Hematopoietic multipotent progenitor cell treated with erythropoietin and hydrocortisone succinate and interleukin-3 and kit ligand, for 17 days (in vitro differentiated cells): ENCODE results near the gene NPAS2.
A peak's percentile ranks its signal among the peaks of the same experiment; 100 is the strongest.

Source experiments
- DNase-seq: peaks from one replicate; pipeline ENCODE4 v3.0.0-alpha.2; 2015; ENCODE audit warnings: low spot score

NPAS2 gene

GRCh38 chr2:100991404-100991773 lies 171.4 kb downstream of the NPAS2 start:
- no peak for DNase-seq

- DNase-seq = no peak
Measured at GRCh38 chr2:100992262-100992661, 172.3 kb downstream of the NPAS2 start.

DNA sequence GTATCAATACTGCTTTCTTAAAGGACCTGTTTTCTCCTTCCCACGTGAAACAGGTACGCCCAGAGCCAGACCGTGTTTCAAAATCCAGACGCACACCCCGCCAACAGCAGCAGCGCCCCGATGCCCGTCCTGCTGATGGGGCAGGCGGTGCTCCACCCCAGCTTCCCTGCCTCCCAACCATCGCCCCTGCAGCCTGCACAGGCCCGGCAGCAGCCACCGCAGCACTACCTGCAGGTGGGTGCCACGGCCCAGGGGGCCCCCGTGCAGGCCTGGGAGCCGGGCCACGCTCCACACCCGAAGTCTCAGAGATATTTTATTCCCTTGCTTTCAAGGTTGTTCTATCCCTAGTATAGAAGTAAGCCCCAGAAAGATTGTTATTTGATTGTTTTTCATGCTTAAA lies 173.4 kb downstream of the NPAS2 start:
- no peak for DNase-seq

GRCh38 chr2:100995309-100996075 lies 175.6 kb downstream of the NPAS2 start:
- DNase-seq = no peak

DNA sequence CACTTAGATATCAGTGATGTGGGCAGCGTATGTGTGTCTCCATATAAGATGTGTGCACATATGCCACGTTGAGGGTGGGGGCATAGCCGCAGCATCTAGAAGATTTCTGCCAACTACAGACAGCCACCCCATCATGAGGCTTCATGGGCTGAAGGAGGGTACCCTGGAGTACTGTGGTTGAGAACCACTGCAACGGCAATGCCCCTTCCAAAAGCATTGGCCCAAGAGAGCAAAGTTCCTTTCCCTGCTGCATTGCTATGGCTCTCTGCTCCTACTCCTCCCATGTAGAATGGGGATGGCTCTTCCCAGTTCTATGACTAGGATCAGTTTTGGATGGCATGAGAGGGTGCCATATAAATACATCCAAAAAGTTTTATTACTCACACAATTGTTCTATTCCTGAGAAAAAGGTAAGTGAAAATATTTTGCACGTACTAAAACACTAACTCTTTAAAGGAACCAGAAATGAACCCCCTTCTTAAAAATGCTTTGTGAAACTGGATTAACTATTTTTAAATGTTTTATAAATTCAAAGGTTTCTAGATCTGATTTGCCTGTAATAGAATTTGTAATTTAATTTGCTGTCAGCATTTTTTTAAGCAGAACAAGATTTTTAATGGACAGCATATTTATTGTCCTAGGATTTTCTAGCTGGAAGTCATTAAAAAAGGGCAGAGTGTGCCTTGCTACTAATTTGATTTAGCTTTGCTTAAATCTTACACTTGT lies 177.7 kb downstream of the NPAS2 start:
- DNase-seq = no peak

GRCh38 chr2:100998235-100998573 lies 178.3 kb downstream of the NPAS2 start:
- no peak for DNase-seq

- DNase-seq = no peak
Measured at GRCh38 chr2:100999995-101000394, 180.1 kb downstream of the NPAS2 start.

DNA sequence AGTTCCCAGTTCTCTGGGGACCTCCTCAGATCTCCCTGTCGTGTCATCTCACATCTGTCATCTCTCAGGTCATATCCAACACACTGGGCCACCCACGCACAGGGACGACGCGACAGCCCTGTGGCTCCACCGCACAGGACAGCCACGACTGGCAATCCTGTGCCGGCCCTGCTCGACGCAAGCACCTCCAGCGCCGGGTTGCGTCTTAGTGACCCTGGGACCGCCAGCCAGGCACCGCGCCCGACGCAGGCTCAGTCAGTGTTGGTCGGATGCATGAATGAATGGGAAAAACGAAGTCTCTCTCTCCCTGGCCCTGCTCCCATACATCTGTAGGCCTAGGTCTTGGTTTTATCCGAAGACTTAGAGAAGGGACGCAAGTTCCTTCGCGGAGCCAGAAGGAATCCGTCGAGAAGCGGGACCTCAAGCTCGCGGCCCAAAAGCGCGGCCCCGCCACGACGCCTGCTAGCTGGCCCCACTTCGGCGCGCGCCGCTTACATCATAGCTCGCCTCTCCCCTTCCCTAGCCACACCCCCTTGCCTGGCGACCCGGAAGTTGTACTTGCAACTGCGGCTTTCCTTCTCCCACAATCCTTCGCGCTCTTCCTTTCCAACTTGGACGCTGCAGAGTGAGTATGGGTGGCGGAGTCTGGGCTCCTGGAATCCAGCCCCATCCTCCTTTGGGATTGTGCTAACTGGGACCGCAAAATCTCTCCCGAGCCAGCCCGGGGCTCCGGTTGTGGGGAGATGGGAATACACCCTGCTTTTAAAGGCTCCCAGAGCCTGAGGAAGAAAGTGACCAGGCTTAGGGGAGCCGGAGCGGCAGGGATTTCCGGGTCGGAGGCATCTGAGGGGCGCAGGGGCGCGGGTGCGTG lies 182.0 kb downstream of the NPAS2 start, which contains the start of gene RPL31:
RPL31 (plus strand) TSS at position 599 of the 871 bp plus-strand sequence. CDS start 413 bp downstream, outside the sequence.
- DNase-seq = peak; percentile 91

DNA sequence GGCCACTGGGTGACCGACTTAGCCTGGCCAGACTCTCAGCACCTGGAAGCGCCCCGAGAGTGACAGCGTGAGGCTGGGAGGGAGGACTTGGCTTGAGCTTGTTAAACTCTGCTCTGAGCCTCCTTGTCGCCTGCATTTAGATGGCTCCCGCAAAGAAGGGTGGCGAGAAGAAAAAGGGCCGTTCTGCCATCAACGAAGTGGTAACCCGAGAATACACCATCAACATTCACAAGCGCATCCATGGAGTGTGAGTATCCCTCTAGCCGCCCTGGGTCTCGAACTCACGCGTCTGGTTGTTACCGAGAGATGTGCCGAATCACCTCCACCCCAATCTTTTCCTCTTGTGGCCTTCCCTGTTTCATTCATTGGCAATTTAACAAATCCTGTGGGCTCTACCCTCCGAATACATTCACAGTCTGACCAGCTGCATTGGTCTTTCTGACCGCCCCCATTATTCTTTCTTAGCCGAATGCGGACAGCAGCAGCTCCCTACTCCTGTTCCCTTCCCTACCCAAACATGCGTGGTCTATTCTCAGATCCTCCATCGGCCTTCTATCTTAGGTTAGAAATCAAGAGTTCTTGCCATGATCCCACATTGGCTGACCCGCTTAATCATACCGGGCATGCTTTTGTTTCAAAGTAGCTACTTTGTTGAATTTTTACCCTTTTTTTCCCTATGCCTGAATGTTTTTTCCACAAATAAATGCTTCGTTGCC lies 182.8 kb downstream of the NPAS2 start:
- DNase-seq = no peak

DNA sequence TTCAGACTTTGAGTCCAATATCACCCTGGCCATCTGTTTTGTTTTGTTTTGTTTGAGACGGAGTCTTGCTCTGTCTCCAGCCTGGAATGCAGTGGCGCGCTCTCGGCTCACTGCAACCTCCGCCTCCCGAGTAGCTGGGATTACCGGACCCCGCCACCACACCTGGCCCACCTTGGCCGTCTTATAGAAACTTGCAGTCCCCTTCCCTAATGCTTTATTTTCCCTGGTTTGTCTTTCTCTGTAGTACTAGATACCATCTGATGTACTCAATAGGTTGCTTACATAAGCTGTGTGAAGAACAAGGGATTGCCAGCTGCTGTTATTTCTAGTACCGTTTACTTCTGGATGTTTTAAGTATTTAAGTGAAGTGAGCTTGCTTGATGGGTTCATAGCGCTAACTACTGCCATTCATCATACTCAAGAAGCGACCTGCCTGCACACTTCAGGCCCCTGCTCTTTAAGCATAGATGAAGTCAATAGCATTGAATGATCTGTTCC lies 183.4 kb downstream of the NPAS2 start:
- DNase-seq = no peak

DNA sequence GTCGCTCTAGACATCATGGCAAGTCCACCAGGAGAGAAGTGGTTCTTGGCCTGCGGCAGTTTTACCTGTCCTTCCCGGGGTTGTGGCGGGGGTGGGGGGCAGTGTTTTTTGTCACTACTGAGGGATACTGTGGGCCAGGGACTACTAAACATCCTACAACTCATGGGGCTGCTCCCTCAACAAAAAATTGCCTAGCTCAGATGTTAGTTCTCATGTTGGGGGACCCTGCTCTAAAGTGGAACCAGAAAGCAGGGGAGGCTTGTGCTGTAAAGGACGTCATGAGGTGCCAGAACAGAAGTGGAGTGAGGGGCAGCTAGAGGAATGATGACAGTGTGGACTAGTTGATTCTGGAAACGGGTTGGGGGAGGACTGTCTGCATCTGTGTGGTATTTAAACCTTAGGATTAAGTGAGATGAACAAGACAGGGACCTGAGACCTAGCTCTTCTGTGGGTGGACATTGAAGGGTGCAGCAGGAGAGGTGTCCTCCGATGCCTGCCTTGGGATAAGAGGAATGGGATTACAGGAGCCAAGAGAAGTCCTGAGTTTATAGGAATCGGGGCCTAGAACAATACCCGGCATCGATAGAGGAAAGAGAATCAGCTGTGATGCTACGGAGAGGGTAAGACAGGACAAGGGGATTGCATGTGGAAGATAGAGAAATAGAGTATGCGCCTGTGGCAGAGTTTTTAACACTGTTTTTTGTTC lies 184.8 kb downstream of the NPAS2 start:
- DNase-seq = no peak

DNA sequence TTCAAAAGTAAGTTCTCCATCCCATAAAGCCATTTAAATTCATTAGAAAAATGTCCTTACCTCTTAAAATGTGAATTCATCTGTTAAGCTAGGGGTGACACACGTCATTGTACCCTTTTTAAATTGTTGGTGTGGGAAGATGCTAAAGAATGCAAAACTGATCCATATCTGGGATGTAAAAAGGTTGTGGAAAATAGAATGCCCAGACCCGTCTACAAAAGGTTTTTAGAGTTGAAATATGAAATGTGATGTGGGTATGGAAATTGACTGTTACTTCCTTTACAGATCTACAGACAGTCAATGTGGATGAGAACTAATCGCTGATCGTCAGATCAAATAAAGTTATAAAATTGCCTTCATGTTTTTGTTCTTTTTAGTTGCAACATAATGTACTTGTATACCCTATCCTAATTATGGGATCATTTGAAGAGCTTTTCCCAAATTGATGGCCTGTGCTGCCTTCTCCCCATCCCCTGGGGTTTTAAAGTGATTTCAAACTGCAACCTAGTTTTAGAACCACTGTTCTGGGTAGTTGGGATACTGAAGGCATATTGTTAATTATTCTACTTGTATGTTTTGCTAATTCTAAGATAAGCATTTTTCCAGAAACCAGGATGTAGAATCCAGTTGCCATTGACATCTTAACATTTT lies 186.3 kb downstream of the NPAS2 start:
- no peak for DNase-seq

- no peak for DNase-seq
Measured at GRCh38 chr2:101007415-101008345, 187.7 kb downstream of the NPAS2 start.

GRCh38 chr2:101011152-101011551 lies 191.2 kb downstream of the NPAS2 start:
- DNase-seq = no peak

GRCh38 chr2:101012054-101012705 lies 192.2 kb downstream of the NPAS2 start:
- no peak for DNase-seq

DNA sequence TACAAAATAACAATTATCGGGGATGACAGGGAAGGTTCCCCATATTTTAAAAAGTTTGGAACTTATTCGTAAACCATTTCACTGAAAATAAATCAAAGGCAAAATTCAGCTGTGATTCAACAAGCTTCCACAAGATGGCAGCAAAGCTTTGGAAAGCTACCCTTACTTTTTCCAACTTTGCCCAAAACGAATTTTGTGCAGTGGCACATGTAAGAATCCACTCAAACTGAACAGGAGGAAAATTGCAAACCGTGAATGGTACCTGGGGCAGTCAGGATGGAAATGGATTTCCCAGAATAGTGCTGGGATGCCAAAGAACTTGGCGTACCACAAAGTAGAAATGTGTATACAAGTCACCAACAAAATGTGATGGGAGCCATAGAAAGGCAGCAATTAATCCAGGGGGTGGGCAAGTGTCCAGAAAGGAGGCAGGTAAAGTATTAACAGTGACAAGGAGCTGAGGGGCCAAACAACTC lies 192.8 kb downstream of the NPAS2 start:
- DNase-seq = peak; percentile 59

- no peak for DNase-seq
Measured at GRCh38 chr2:101014264-101014857, 194.4 kb downstream of the NPAS2 start.

GRCh38 chr2:101017371-101017770 lies 197.4 kb downstream of the NPAS2 start:
- DNase-seq = no peak
